Neural cell (in vitro differentiated cells): ENCODE measurements around the gene SMNDC1. TPM values are rescaled to one million over a fixed set of nuclear protein-coding genes. Genes with fewer than 3 reads are reported as not detected.

Experiments used
- H2AFZ ChIP-seq: fragments of 200-600, 300-800 bp; sonication (generic), shearing (Covaris generic); 2 replicates; pipeline ENCODE4 v1.6.0; 2014; ENCODE audit warnings: low read depth, mild to moderate bottlenecking, antibody characterized with exemption, low read length, moderate library complexity
- H3F3A ChIP-seq: fragments of 200-600 bp; shearing (Covaris generic); 2 replicates; pipeline ENCODE4 v1.6.1; 2016; ENCODE audit warnings: mild to moderate bottlenecking, moderate library complexity, mixed read lengths, antibody characterized with exemption, low read length; ENCODE audit not compliant: insufficient read depth, poor library complexity, severe bottlenecking
- H3K27ac ChIP-seq: fragments of 200-600, 300-800 bp; sonication (generic), shearing (Covaris generic); 2 replicates; pipeline ENCODE4 v1.5.1; 2014; ENCODE audit warnings: mild to moderate bottlenecking, low read length, moderate library complexity
- H3K27me3 ChIP-seq: fragments of 300-800, 200-600 bp; sonication (generic), shearing (Covaris generic); 2 replicates; pipeline ENCODE4 v1.6.0; 2014; ENCODE audit warnings: mild to moderate bottlenecking, low read depth, low read length, moderate library complexity; ENCODE audit not compliant: insufficient read depth
- H3K36me3 ChIP-seq: fragments of 300-800, 200-600 bp; sonication (generic), shearing (Covaris generic); 2 replicates; pipeline ENCODE4 v1.5.1; 2014; ENCODE audit warnings: mild to moderate bottlenecking, antibody characterized with exemption, low read length, moderate library complexity; ENCODE audit not compliant: insufficient read depth
- H3K4me2 ChIP-seq: fragments of 300-800, 200-600 bp; sonication (generic), shearing (Covaris generic); 2 replicates; pipeline ENCODE4 v1.6.0; 2014; ENCODE audit warnings: mild to moderate bottlenecking, low read length
- H3K4me3 ChIP-seq: fragments of 300-800, 200-600 bp; sonication (generic), shearing (Covaris generic); 2 replicates; pipeline ENCODE4 v1.5.1; 2014; ENCODE audit warnings: mild to moderate bottlenecking, low read length, moderate library complexity
- H3K79me2 ChIP-seq: fragments of 200-600 bp; shearing (Covaris generic); replicated peaks from 2 replicates; pipeline ENCODE4 v1.6.0; 2014; ENCODE audit warnings: mild to moderate bottlenecking, low read length, moderate library complexity; ENCODE audit not compliant: insufficient read depth
- H3K9ac ChIP-seq: fragments of 300-800, 200-600 bp; sonication (generic), shearing (Covaris generic); 2 replicates; pipeline ENCODE4 v1.6.1; 2016; ENCODE audit warnings: mild to moderate bottlenecking, low read length, mixed read lengths
- H3K9me2 ChIP-seq: fragments of 200-600 bp; shearing (Covaris generic); 2 replicates; pipeline ENCODE4 v1.6.1; 2016; ENCODE audit warnings: mild to moderate bottlenecking, low read length, mixed read lengths; ENCODE audit not compliant: insufficient read depth
- H3K9me3 ChIP-seq: fragments of 200-600, 300-800 bp; sonication (generic), shearing (Covaris generic); 2 replicates; pipeline ENCODE4 v1.6.1; 2016; ENCODE audit warnings: mild to moderate bottlenecking, mixed run types, low read length, moderate library complexity, mixed read lengths
- H4K20me1 ChIP-seq: fragments of 200-600 bp; shearing (Covaris generic); 2 replicates; pipeline ENCODE4 v1.6.1; 2016; ENCODE audit warnings: mild to moderate bottlenecking, mixed run types; ENCODE audit not compliant: insufficient read depth
- CTCF ChIP-seq: fragments of 450-650 bp; IDR thresholded peaks from 2 replicates; pipeline ENCODE4 v1.5.1; 2014; ENCODE audit warnings: antibody characterized with exemption, mild to moderate bottlenecking, moderate library complexity; ENCODE audit not compliant: poor library complexity, severe bottlenecking
- EP300 ChIP-seq: fragments of 450-650 bp; conservative IDR thresholded peaks from 2 replicates; pipeline ENCODE4 v1.6.1; 2014; ENCODE audit warnings: antibody characterized with exemption, mild to moderate bottlenecking, moderate library complexity; ENCODE audit not compliant: poor library complexity, severe bottlenecking
- EZH2 ChIP-seq: fragments of 200-600, 300-800 bp; shearing (Covaris generic), sonication (generic); IDR thresholded peaks from 2 replicates; pipeline ENCODE4 v1.6.1; 2014; ENCODE audit warnings: antibody characterized with exemption, low read length, borderline replicate concordance, mild to moderate bottlenecking; ENCODE audit not compliant: insufficient read depth, poor library complexity, severe bottlenecking
- MXI1 ChIP-seq: fragments of 450-650 bp; conservative IDR thresholded peaks from 2 replicates; pipeline ENCODE4 v1.6.1; 2014; ENCODE audit warnings: antibody characterized with exemption, mild to moderate bottlenecking; ENCODE audit not compliant: poor library complexity, severe bottlenecking
- POLR2AphosphoS5 ChIP-seq: IDR thresholded peaks from 2 replicates; pipeline ENCODE4 v1.6.1; 2012
- RAD21 ChIP-seq: fragments of 450-650 bp; conservative IDR thresholded peaks from 2 replicates; pipeline ENCODE4 v1.6.1; 2014; ENCODE audit warnings: antibody characterized with exemption, mild to moderate bottlenecking, moderate library complexity
- REST ChIP-seq: IDR thresholded peaks from 2 replicates; pipeline ENCODE4 v1.6.1; 2012; ENCODE audit warnings: borderline replicate concordance
- SMC3 ChIP-seq: fragments of 450-650 bp; conservative IDR thresholded peaks from 2 replicates; pipeline ENCODE4 v1.6.1; 2014; ENCODE audit warnings: antibody characterized with exemption, mild to moderate bottlenecking, moderate library complexity; ENCODE audit not compliant: poor library complexity
- TAF1 ChIP-seq: IDR thresholded peaks from 2 replicates; pipeline ENCODE4 v1.6.1; 2012; ENCODE audit warnings: low read depth
- polyA plus RNA-seq: library from polyadenylated mRNA; depleted of rRNA; stranded (reverse); fragments of >200 nt; gene quantifications from 2 replicates; pipeline ENCODE4 v1.2.3, GENCODE V29; 2014

The SMNDC1 gene
- polyA plus RNA-seq, 1 donor from 2014 or later, result 25.9 TPM

DNA sequence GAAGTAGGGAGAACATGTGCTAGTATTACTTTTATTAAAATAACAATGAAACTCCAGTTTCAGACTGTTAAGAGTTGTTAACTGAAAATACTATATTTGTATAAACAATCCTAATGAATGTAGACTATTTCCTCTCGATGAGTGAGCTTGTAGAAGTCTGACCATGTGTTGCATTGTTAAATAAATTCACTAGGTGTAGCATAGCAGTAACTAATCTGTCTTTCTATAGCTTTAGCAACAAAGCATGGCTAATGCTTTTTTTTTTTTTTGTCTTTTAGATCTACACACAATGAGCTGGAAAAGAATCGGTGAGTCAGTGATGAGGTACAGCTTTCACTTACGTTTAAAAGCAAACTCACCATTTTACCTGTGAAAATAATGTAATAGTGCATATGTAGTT, 60.2 kb downstream of the SMNDC1 start:
- no peak for TF ChIP-seq EP300
- no peak for TF ChIP-seq SMC3
- TF ChIP-seq REST, result no peak
- TF ChIP-seq EZH2, result no peak
- TF ChIP-seq CTCF, result no peak
- TF ChIP-seq MXI1, result no peak
- no peak for TF ChIP-seq POLR2AphosphoS5

GRCh38 chr10:110242511-110242910, 62.2 kb downstream of the SMNDC1 start:
- Histone ChIP-seq H3K9me2 (no peaks in the 10 kb centered on the region), H3K79me2 (peaks cover 21% of the 10 kb centered on the region), H3K4me3 (no peak overlapping the region), H3K9ac (no peak overlapping the region), H3K36me3 (no peaks in the 10 kb centered on the region), H2AFZ (no peak overlapping the region), H3F3A (no peaks in the 10 kb centered on the region), H3K4me2 (no peak overlapping the region), H3K27ac (no peak overlapping the region), H3K27me3 (no peaks in the 10 kb centered on the region), H4K20me1 (no peaks in the 10 kb centered on the region), H3K9me3 (no peaks in the 10 kb centered on the region)
- no peak for TF ChIP-seq SMC3
- TF ChIP-seq MXI1, result no peak
- no peak for TF ChIP-seq POLR2AphosphoS5
- TF ChIP-seq TAF1, result no peak
- TF ChIP-seq EZH2, result no peak
- TF ChIP-seq CTCF, result no peak
- TF ChIP-seq EP300, result no peak
- no peak for TF ChIP-seq RAD21
- no peak for TF ChIP-seq REST

More for the DNA sequence above, 60.2 kb downstream of the SMNDC1 start:
- no peaks in the 10 kb centered on the region for H3K9me2 ChIP-seq
- peaks cover 17% of the 10 kb centered on the region for H3K79me2 ChIP-seq
- no peak overlapping the region for H2AFZ ChIP-seq
- H3K4me2 ChIP-seq, result no peak overlapping the region
- H3F3A ChIP-seq, result no peaks in the 10 kb centered on the region
- no peaks in the 10 kb centered on the region for H3K9me3 ChIP-seq
- no peaks in the 10 kb centered on the region for H3K27me3 ChIP-seq
- no peak overlapping the region for H3K9ac ChIP-seq
- H4K20me1 ChIP-seq, result no peaks in the 10 kb centered on the region
- H3K36me3 ChIP-seq, result no peaks in the 10 kb centered on the region
- no peak overlapping the region for H3K4me3 ChIP-seq
- H3K27ac ChIP-seq, result no peak overlapping the region
